HepG2 (cell line): ENCODE data around the gene ALK. TPM values are rescaled to one million over a fixed set of nuclear protein-coding genes. Genes with fewer than 3 reads are reported as not detected.

ENCODE experiments used
- ATAC-seq: fragments of 200-7000 bp; cut with Tn5 transposase; 3 replicates; pipeline ENCODE4 v1.9.1; 2020; ENCODE audit warnings: mild to moderate bottlenecking, moderate library complexity
- BruUV-seq: library from RNA; stranded (reverse); fragments of 400-500 nt; replicated peaks from 2 replicates; lab custom pipeline; 2021; lab: Mats Ljungman, UMichigan
- CTCF ChIA-PET: fragments of 300-600 bp; formaldehyde crosslinking; extraction: SDS; loops from one replicate; lab custom pipeline; 2021; ENCODE audit warnings: low total read pairs, inconsistent platforms, low intra/inter-chr PET ratio; lab: Yijun Ruan, JAX
- POLR2A ChIA-PET: fragments of 350-600 bp; sonication (Branson Sonifier 250); formaldehyde crosslinking; loops from one replicate; lab custom pipeline; 2020; ENCODE audit warnings: antibody characterized with exemption, inconsistent platforms; lab: Yijun Ruan, JAX
- DNase-seq: peaks from one replicate; pipeline ENCODE4 v3.0.0-alpha.2; 2015; ENCODE audit warnings: low spot score
- FAIRE-seq: peaks from 3 replicates; lab custom pipeline; 2011; peaks lifted over from hg19 to GRCh38; lab: Jason Lieb, UNC
- H2AFZ ChIP-seq: one replicate; pipeline ENCODE4 v1.6.1; 2011; ENCODE audit warnings: low read length, inconsistent platforms
- H3K27ac ChIP-seq: fragments of 300-600 bp; 3 replicates; pipeline ENCODE4 v1.8.0; 2011; ENCODE audit warnings: mixed run types, mild to moderate bottlenecking, mixed read lengths, low read length, inconsistent platforms; ENCODE audit not compliant: insufficient read depth; ENCODE audit errors: extremely low read length
- H3K27me3 ChIP-seq, 2 experiments: fragments of 200-600 bp in 1 of 2; 2 replicates in 1 of 2; 3 replicates in 1 of 2; pipeline versions ENCODE4 v1.6.0 to v1.8.0; 2011; ENCODE audit warnings: low read length in 2 of 2, mild to moderate bottlenecking in 2 of 2, moderate library complexity in 2 of 2, inconsistent platforms in 1 of 2; ENCODE audit not compliant: insufficient read depth in 2 of 2, control insufficient read depth in 1 of 2
- H3K36me3 ChIP-seq, 2 experiments: fragments of 200-600 bp in 1 of 2; replicated peaks in 1 of 2; 2 replicates in 1 of 2; 3 replicates in 1 of 2; pipeline versions ENCODE4 v1.5.1 to v1.8.0; 2011; ENCODE audit warnings: low read length in 2 of 2, inconsistent platforms in 1 of 2; ENCODE audit not compliant: insufficient read depth in 2 of 2, control insufficient read depth in 1 of 2
- H3K4me1 ChIP-seq: 2 replicates; pipeline ENCODE4 v1.5.1; 2012; ENCODE audit warnings: low read length, inconsistent platforms; ENCODE audit not compliant: insufficient read depth
- H3K4me2 ChIP-seq: 2 replicates; pipeline ENCODE4 v1.6.0; 2011; ENCODE audit warnings: low read depth, low read length, inconsistent platforms
- H3K4me3 ChIP-seq, 3 experiments: fragments of 200-600 bp in 1 of 3; sonication (generic), shearing (Covaris generic) in 1 of 3; replicated peaks in 1 of 3; 2 replicates each; pipeline ENCODE4 v1.5.1; 2011 to 2016; ENCODE audit warnings: low read length in 3 of 3, inconsistent platforms in 2 of 3, low read depth in 2 of 3, mild to moderate bottlenecking in 2 of 3, control low read depth in 1 of 3, mixed read lengths in 1 of 3; ENCODE audit not compliant: insufficient read depth in 1 of 3
- H3K79me2 ChIP-seq: one replicate; pipeline ENCODE4 v1.6.1; 2011; ENCODE audit warnings: low read length, inconsistent platforms; ENCODE audit not compliant: insufficient read depth
- H3K9ac ChIP-seq: 2 replicates; pipeline ENCODE4 v1.6.0; 2011; ENCODE audit warnings: mild to moderate bottlenecking, low read depth, low read length, inconsistent platforms; ENCODE audit not compliant: insufficient read depth
- H3K9me3 ChIP-seq: 2 replicates; pipeline ENCODE4 v1.5.1; 2012; ENCODE audit warnings: mild to moderate bottlenecking, low read length
- H4K20me1 ChIP-seq: 2 replicates; pipeline ENCODE4 v1.6.0; 2011; ENCODE audit warnings: inconsistent platforms, mild to moderate bottlenecking, low read length, moderate library complexity; ENCODE audit not compliant: insufficient read depth
- FOXA1 ChIP-seq, 2 experiments: fragments of 450-650 bp in 1 of 2; sonication (generic) in 1 of 2; formaldehyde crosslinking in 1 of 2; IDR thresholded peaks; 2 replicates each; pipeline versions ENCODE4 v1.4.0 to v1.6.1; 2016 to 2020; ENCODE audit warnings: missing genetic modification reagents in 1 of 2
- HOXA5 ChIP-seq: sonication (generic); formaldehyde crosslinking; IDR thresholded peaks from 2 replicates; pipeline ENCODE4 v1.4.0; 2020; ENCODE audit warnings: missing genetic modification reagents
- IRF1 ChIP-seq: sonication (generic); formaldehyde crosslinking; IDR thresholded peaks from 2 replicates; pipeline ENCODE4 v1.4.0; 2020; ENCODE audit warnings: low read depth, mild to moderate bottlenecking, missing genetic modification reagents
- SRSF1 ChIP-seq: fragments of 200-400 bp; formaldehyde crosslinking; optimal IDR thresholded peaks from 2 replicates; pipeline ENCODE3; 2017; ENCODE audit warnings: mild to moderate bottlenecking, low read depth, low read length, moderate library complexity
- TSC22D2 ChIP-seq: sonication (generic); formaldehyde crosslinking; IDR thresholded peaks from 2 replicates; pipeline ENCODE4 v1.5.1; 2020; ENCODE audit warnings: missing genetic modification reagents, mild to moderate bottlenecking, borderline replicate concordance
- YY1 ChIP-seq: IDR thresholded peaks from 2 replicates; pipeline ENCODE4 v1.6.1; 2011; ENCODE audit warnings: low read length, low read depth, moderate library complexity, mild to moderate bottlenecking; ENCODE audit not compliant: insufficient read depth, insufficient replicate concordance
- ZNF407 ChIP-seq: sonication (generic); formaldehyde crosslinking; IDR thresholded peaks from one replicate; pipeline ENCODE4 v1.5.1; 2020; ENCODE audit warnings: mild to moderate bottlenecking, missing genetic modification reagents; ENCODE audit errors: not compliant biosample characterization
- ZNF510 ChIP-seq: sonication (generic); formaldehyde crosslinking; IDR thresholded peaks from 2 replicates; pipeline ENCODE4 v1.4.0; 2020; ENCODE audit warnings: low read depth, mild to moderate bottlenecking, missing genetic modification reagents
- ZNF614 ChIP-seq: IDR thresholded peaks from 2 replicates; pipeline ENCODE4 v1.6.1; 2018; ENCODE audit warnings: missing biosample characterization, missing genetic modification reagents, inconsistent platforms, borderline replicate concordance
- WGBS: methylation state at CpG from one replicate; pipeline ENCODE4 v1.1.6; 2017; ENCODE audit warnings: low lambda C conversion rate; 5-methylcytosine and 5-hydroxymethylcytosine counted together
- in situ Hi-C: cut with HindIII; loops from 2 replicates; pipeline ENCODE4 v1.10.0; 2017; ENCODE audit warnings: low pct_unique_long_range_greater_than_20kb; ENCODE audit not compliant: extremely low pct_ligation_motif_present
- intact Hi-C: fragments of 100-400 bp; cut with micrococcal nuclease; formaldehyde crosslinking; loops from one replicate; pipeline ENCODE4 v1.10.0; 2022; ENCODE audit not compliant: unreplicated experiment
- polyA plus RNA-seq, 8 experiments: library from polyadenylated mRNA; depleted of rRNA in 3 of 8; stranded (reverse) in 7 of 8; unstranded in 1 of 8; fragments of >200 nt; fragmentation: Illumina TruSeq in 4 of 8; extraction: Trizol in 4 of 8; gene quantifications; 2 replicates each; pipeline versions ENCODE4 v1.2.1 to v1.2.3, GENCODE V29; 2011 to 2016; ENCODE audit warnings: low read depth in 4 of 8, missing spikeins in 1 of 8, mixed read lengths in 1 of 8; ENCODE audit not compliant: insufficient read depth in 1 of 8
- total RNA-seq, 5 experiments: library from RNA; depleted of rRNA; stranded (reverse); fragments of >200 nt; fragmentation: Illumina TruSeq; extraction: Trizol; gene quantifications; 2 replicates each; pipeline ENCODE4 v1.2.3, GENCODE V29; 2016; ENCODE audit warnings: low read depth in 1 of 5

ALK gene
- total and polyA plus RNA-seq, 2 of the 13 experiments (the other 11 are each of a cell fraction or from before 2014, with no cell fraction given): not detected

- no peak for TF ChIP-seq ZNF407 (CRISPR knock-in tag)
- no peak for TF ChIP-seq SRSF1
- TF ChIP-seq YY1: no peak
Measured at GRCh38 chr2:29563697-29564096, 357.7 kb downstream of the ALK start (continued).

- POLR2A ChIA-PET: no interaction called here
- in situ Hi-C loops: no loop called here
- intact Hi-C loops: no loop called here
- no TSS peak for BruUV-seq
- no peak overlapping the region for H3K4me2 ChIP-seq
- H3K27me3 ChIP-seq: peaks cover 0 to 12% of the 10 kb centered on the region in 2 experiments; a peak in 1 of 5 replicates
- H3K9me3 ChIP-seq: no peaks in the 10 kb centered on the region
- CTCF ChIA-PET: no interaction called here
- no peak overlapping the region for H2AFZ ChIP-seq
- no peak for ATAC-seq
- H3K4me1 ChIP-seq: no peaks in the 10 kb centered on the region
- DNase-seq: no peak
- no peak overlapping the region for H3K4me3 ChIP-seq
- FAIRE-seq: no peak
- no peaks in the 10 kb centered on the region for H4K20me1 ChIP-seq
- WGBS: 42% methylated on average over 2 of the region's 2 CpGs
- H3K27ac ChIP-seq: no peak overlapping the region
- no peak overlapping the region for H3K9ac ChIP-seq
- H3K36me3 ChIP-seq: no peaks in the 10 kb centered on the region
- H3K79me2 ChIP-seq: no peaks in the 10 kb centered on the region
- TF ChIP-seq FOXA1 (IDR thresholded peaks at IDR 0.05) (no peak), FOXA1 (CRISPR knock-in tag; IDR thresholded peaks at IDR 0.05) (no peak), HOXA5 (no peak), ZNF510 (CRISPR knock-in tag) (no peak), TSC22D2 (no peak), IRF1 (CRISPR knock-in tag) (no peak), ZNF614 (no peak)
Measured at GRCh38 chr2:29562896-29563295, 358.5 kb downstream of the ALK start.
